NCI-H510A treated with DMSO at 0.1 percent for 48 hours (cell line): Measurements from ENCODE around the gene CFAP45.

Source experiments
- DNase-seq: peaks from one replicate; lab custom pipeline; 2025; lab: John Stamatoyannopoulos, UW

The CFAP45 gene

DNA sequence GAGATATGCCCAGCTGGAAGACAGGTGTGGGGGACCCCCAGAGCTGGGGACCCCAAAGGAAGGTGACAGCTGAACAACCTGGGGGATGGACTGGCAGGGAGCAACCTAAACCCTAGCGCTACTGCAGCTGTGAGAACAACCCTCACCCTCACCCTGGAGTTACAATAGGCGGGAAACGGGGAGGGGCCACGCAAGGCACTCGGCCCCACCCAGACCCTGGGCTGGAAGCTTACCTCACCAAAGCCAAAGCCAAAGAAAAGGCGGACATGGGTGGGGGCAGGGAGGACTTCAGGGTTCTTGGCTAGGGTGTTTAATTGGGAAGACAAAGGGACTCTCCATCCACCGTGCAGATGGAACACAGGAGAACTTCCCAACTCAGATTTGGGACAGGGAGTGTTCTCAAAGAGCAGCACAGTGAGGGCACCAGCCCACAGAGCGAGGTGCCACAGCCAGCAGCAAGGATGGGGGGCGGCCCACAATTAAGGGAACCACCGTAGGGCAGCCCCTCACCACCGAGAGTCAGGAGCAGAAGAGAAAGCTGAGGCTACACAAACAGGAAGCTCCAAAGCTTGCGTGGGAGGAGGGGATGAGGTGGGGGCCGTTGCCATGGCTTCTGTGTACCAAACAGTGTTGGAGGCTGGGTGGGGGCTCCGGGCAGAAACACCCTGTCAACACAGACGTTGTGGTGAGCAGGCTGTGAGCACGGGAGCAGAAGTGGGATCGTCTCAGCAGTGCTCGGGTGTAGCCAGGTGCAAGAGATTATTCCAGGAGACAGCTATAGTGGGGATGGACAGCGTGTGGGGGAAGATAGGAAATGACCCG is 23.4 kb upstream of the CFAP45 start:
- DNase-seq = peak; percentile 73

DNA sequence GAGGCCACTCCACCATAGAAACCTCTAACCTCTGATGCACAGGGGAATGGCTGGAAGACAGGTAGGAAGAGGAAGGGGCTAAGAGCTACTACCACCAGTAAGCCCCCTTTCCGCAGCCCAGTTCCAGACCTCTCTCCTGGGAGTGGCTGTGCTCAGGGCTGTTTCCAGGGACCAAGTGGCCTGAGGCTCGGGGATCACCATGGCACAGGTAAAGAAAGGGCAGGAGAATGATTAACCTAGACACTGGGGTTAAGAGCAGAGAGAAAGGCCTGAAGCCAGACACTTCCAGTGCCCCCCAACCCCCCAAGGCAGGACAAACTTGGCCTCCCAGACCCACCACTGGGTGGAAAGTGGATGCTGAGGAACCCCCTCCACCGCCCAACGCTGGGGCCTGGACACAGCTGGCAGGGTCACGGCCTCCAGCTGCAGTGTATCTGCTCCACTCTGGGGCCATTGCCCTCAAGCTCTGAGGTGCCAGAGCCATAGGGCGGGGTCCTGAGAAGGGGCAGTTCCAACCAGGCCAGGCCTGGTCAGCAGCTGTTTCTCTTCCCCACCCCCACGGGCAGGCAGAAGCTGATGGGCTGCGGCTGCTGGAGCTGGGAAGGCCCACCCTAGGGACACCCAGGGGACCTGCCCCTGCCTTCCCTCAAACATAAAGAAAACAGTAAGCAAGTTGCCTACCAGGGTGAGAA is 22.7 kb upstream of the CFAP45 start:
- no peak for DNase-seq

DNA sequence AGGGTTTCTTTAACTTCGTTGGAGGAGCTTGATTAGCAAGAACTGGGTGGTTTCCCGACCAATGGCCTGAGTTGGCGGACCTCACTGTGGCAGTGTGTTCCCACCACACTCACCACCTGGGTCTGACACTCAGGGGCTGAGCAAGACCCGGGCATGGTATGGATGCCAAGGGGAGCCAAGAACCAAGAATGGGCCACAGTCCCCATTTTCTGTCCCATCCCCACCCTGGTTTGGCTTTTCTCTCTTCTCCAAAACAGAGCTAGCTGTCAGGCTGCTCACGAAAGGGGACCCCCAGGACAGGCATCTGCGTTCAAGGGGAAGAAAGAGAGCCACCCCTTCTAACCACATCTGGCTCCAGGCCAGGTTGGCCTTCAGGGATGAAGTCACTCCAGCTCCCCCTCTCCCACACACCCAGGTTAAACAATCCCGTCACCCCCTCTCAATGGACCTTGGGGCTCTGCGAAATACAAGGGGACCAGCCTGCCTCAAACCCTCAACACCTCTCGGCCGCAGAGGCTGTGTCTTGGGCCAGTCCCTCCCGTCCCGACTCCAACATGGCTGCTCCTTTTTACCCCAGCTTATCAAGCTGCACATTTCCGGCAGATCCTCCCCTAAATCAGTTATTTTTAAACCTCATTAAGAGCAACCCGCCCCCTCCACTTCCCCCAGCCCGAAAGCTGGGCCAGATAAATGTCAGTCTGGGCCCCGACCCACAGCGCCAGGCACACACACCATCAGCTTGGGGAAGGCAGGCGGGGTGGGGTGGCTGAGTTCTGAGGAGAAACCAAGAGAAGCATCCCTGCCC is 21.9 kb upstream of the CFAP45 start:
- no peak for DNase-seq

DNA sequence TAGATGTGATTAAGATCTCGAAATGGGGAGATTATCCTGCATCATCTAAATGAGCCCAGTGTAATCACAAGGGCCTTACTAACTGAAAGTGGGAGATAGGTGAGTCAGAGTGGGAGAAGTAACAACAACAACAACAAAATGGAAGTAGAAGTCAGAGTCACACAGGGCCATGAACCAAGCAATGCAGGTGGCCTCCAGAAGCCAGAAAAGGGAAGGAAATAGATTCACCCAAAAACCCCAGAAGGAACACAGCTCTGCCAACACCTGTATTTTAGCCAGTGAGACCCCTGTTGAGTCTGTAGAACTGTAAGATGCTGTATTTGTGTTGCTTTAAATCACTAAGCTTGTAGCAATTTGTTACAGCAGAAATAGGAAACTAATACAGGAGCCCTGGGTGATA is 21.3 kb upstream of the CFAP45 start:
- DNase-seq = no peak

DNA sequence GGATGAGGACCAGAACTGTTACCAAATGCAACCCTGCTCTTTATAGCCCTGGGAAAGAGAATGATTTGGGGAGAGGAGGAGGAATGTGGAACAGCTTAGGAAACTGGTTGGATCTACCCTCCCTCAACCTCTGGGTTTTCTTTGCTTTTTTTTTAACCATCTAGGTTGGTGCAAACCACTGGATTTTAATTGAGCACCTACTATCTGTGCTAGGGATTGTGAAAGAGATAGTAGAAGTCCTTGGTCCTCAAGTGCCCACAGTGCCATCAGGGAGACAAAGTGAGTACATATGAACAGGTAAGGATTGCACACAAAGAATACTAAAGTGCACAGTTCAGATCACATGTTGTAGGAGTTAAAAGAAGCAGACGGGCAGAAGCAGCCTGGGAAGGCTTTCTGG is 20.7 kb upstream of the CFAP45 start:
- DNase-seq = no peak

DNA sequence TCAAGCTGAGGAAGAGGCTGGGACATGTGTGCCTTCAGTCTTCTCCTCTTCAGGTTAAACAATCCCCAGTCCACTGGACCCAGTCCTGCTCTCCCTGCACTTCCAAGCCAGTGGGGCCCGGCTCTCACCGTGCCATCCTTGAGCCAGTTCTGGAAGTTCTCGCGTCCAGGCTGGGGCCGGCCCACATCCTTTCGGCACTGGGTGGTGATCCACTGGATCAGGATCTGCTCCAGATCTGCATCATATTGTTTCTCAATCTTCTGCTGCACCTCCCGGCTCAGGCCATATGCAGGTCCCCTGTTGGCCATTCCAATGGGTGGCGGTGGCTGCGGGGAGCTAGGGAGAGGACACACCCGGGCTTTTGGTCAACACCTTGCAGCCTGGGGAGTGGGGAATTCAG is 20.2 kb upstream of the CFAP45 start:
- DNase-seq = no peak

DNA sequence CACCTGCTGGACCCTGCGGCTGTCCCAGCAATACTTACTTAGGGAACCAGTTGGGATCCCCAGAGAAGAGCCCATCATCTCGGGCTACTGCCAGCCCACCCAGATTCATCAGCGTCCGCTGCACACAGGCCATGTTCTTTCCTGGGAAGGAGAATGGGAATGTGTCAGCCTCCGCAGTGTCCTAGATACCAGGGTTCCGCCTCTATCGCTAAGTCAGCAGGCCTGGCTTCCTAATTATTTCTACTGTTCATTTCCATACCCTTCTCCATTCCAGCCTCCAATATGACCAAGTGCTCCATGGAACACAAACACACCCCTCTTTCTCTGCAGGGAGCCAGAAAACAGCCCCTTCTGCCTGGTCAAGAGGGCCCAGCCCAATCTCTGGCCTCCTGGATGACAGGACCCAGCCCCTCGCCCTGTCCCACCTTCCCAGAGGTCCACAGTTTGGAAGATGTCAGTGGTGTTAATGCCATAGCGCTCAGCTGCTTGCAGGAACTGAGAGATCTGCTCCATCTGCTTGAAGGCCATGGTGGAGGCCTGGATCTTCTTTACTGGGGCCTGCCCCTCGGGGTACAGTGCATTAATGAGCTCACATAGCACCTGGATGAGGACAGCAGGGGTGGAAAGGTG is 19.4 kb upstream of the CFAP45 start:
- DNase-seq = no peak

DNA sequence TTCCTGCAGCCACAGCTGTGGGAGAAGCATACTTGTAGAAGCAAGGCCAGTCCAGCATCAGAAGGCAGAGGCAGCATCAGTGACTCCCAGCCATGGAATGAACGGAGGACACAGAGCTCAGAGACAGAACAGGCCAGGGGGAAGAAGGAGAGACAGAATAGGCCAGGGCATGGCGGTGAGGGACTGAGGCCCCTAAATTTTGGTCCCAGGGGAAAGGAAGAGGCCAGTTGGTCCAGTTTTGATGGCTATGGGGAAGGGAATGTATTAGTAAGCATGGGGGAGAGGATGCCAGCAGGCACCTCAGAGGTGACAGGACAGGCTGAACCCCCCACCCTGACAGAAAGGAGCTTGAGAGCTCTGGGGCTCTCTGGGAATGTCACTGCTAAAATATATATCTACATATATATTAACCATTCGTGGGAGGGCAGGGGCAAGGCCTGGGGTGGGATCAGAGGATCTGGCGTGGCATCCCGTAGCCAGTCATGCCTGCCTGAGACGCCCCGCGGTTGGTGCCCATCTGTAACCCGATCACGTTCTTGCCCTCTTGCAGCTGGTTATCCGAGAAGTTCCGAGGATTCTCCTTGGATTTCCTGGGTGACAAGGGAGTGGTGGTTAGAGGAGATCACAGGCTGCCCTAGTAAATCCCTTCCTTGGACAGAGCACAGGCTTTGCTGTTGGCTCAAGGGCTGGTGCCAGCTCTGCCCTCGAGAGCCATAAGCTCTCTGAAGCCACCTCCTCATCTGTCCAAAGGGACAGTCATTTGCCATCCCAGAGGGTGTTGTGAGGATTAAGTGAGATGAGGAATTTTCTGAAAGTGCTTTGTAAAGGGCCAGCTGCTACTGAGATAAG is 18.6 kb upstream of the CFAP45 start:
- DNase-seq = no peak

DNA sequence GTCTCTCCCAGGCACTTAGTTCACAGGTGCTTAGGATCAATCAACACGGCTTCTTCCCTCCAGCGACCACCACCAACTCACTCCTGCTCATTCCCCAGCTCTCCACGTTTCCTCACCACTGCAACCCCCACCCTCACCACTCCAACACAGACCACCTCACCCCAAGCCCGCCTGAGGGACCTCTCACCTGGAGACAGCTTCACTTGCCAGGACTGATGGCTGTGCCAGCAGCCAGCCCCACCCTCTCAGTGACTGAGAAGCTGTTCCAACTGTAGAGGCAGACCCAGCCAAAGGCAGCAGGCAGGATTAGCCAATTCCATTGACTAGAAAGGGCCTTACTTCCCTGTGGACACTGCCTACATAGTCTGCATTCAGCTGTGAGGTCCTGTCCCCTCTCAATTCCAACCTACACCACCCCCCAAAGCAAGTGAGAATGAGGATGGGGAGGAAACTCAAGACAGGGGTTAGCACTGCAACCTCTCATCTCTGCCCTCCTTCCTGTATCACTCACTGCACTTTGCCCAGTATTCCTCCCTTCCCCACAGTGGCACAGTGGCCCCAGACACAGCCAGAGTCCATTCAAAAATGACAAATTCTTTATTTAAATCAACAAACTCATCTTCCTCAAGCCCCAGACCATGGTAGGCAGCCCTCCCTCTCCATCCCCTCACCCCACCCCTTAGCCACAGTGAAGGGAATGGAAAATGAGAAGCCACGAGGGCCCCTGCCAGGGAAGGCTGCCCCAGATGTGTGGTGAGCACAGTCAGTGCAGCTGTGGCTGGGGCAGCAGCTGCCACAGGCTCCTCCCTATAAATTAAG is 17.8 kb upstream of the CFAP45 start:
- DNase-seq = no peak

DNA sequence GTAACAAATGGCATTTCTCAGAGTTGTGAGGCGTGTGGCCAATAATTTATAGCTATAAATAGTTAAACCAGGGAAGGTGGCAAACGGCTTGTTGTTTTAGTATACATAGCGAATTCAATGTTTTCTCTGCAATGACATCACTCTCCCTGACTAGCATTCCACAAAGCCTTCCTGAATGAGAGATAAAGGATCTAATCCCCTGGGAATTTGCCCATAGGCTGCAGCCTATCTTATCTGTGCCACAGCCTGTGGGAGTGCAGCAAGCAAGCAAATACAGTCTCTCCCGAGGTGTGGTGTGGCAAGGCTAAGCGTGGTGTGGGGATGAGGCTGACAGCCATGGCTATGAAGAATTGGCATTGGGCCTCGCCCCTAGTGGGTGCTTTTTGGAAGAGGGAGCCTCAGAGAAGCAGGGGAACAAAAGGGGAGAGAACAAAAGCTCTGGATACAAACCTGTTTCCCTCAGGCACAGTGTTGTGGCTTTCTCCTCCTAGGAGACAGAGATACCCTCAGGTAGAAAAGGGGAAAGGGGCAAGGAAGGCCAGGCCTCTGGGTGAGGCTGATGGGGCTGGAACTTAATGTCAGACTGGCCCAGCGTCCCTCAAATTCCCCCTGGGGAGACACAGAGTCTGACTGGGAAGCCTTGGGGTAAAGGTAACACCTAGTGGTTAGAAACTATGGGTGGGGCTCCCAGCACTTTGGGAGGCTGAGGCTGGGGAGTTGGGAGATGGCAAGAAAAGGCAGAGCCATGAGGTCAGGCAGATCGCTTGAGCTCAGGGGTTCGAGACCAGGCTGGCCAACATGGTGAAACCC is 16.5 kb upstream of the CFAP45 start:
- no peak for DNase-seq

DNA sequence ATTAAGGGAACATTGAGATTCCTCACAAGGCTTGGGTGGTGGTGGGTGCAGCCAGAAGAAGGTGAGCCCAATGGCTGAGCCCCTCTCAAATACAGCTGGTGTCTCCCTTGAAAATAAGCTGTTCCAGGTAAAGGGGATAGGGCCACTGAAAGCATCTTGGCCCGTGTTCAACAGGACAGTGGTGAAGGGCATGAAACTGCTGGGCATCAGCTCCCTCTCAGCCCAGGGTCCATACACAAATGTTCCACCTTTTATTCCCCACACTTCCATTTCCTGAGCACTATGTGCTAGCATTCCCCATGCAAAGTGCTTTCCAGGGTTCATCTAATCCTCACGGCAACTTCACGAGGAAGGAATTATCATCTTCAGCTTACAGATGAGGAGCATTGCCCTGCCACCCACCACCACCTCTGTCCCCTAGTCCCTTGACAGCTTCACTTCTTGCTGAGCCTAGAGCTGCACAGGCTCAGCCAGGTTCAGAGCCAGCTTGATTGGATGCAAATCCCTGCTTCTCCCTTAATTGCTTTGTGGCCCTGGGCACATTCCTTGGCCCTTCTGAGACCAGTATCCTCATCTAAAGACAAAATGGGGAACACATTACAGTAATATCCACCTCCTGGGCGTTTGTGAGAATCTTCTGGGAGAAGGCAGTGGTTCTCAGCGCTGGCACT is 15.7 kb upstream of the CFAP45 start:
- no peak for DNase-seq

DNA sequence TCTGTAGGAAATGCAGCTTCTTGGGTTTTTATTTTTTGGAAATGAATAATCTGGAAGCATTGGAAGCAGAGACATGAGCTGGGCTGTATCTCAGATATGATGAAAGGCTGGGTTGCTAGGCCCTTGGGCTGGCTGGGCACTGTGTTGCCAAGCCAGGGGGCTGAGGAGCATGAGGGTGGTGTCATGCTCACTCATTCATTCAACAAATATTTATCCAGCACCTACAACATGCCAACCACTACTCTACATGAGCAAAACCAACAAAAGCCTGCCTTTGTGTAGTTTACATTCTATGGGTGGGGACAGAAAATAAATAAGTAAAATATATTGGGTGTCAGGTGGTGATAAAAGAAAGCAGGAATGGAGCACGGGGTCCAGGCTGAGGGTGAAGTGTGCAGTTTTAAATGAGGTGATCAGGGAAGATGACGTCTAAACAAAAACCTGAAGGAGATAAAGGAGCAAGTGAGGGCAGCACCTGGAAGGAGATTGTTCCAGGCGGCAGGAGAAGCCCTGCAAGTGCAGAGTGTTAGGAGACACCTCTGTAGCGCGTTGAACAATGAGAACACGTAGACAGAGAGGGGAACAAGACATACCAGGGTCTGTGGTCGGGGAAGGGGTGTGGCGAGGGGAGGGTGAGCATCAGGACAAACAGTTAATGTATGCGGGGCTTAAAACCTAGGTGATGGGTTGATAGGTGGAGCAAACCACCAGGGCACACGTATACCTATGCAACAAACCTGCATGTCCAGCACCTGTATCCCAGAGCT is 14.5 kb upstream of the CFAP45 start:
- DNase-seq = no peak

DNA sequence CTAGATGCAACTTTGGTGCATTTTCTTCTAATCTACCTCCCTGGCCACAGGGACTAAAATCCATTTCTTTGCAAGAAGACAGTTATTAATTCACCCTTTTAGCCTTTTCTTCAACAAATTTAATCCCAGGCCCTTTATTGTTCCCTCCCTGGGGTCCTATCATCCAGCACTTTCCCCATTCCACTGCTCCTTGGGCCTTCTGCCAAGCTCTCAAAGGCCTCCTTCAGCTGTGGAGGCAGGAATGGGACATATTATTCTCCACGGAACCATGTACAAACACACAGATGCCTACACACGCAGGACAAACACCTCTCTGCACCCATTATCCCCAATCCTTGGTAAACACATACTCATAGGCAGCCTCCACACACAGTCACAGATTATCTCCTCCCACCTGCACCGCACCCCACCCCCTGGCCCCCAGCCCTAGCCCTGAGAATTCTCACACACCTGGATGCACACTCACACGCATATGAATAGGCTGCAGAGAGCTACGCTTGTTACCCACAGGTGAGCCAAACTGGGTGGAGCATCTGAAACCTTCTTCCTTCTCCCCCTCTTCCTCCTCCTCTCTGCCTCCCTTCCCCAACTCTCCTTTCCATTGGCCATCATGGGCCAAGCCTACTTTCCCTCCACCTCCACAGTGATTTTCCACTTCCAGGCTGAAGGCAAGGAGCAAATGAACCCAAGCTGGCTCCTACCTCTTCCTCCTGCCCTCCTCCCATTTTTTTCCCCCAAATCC is 13.7 kb upstream of the CFAP45 start:
- DNase-seq = peak; percentile 74

DNA sequence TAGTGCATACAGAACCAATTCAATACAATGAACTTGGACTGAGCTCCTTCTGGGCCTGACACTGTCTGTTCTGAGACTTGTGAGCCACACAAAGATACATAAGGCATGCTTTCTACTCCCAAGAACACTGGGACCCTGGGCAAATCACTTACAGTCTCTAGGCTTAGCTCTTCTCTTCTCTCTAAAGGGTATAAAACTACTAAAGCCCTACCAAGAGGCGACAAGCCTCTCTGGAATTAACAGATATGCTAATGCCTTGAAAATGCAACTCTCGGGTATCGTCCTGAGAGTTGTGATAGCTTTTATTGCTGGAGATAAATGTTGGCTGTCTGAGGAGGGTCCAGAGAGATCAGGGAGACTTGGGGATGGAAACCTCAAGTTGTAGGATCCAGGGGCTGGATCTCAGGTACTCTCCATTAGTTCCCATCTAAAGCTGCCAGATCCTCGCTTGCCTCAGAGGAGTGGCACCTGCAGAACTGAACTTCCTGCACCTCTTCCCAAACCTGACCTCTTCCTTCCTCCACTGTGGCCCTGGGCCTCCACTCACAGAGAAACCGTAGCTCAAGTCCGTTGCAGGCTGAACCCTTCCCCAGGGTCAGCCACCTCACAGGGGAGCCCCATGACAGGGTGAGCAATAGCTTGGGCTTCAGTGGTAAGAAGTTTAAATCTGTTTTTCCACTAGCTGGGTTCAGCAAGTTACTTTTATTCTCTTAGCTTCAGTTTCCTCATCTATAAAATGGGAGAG is 11.5 kb upstream of the CFAP45 start:
- no peak for DNase-seq

DNA sequence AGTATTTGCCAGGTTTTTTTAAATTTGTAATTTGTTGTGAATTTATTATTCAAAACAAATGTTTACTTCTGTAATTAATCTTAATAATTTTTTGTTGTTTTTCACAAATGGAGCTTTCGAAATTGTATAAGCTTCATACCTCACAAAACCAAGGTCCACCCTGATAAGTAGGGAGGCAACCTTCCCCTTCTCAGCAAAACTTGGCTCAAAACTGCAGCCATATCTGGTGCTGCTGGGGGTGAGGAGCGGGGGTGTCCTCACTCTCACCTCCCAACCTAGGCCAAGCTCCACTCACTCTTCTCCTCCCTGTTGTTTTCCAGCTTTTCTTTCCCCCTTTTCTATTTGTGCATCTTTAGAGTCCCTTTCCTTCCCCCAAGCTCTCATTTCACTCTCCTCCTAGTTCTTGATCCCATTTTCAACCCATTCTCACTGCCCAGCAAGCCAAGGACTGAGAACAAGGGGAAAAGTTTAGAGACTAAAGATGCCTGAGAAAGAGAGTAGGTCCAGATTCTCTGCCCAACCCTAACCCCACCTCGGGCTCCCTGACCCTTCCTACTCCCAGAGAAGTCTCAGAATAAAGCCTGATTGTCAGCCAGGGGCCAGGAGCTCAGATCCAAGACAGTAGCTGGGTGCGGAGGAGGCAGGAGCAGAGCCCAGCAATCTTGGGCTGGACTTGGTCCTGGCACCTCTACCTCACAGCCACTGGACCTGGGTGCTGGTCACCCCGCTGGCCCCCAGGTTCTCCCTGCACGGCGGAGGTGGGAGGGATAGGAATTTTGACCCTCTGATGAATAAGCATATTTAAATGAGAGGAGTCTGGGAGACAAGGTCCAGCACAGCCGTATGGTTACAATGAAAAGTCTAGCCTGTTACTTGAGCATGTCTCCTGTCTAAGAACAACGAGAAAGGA is 8.3 kb upstream of the CFAP45 start:
- no peak for DNase-seq

DNA sequence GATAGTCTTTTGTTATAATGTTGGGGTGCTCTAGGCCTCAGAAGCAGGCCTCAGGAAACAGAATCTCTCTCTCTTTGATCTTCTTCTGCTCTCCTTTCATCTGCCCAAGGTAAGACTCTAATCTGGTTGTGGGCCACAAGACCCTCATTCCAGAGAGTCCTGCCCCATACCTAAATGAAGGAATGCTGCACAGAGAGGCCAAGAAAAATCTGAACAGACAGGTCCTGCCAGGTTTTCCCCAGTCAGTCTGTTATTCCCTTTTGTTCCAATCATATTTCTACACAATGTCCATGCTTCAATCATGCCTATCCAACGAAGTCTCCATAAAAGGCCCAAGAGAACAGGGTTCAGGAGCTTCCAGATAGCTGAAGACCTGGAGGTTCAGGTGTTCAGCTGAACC is 7.0 kb upstream of the CFAP45 start:
- DNase-seq = no peak
